ENCODE data around the gene SCARB1.

SCARB1 gene

DNA sequence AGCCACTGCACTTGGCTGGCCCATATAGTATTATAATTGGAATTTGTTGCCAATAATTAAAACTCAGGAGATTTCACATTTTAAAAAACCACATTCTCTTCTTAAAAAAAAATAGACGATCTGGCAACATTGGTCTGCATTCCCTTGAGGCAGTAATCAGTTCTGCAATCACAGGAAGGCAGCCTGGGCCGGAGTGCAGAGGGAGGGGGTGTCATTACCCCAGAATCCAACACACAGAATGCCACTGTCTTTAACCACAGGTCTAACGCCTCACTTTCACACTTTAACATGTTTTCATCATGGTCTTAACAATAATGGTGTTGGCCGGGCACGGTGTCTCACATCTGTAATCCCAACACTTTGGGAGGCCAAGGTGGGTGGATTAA is 100.1 kb downstream of the SCARB1 start:
- Histone ChIP-seq H2BK15ac (ENCODE audit: low read length) (no peak overlapping the region), H4K91ac (ENCODE audit: low read depth, low read length, poor library complexity) (no peak overlapping the region), H3K23ac (ENCODE audit: low read depth, low read length, poor library complexity) (no peak overlapping the region), H3K36me3 (replicated peaks in 1 of 2; ENCODE audit: control insufficient read depth in 2 of 2, insufficient read depth in 2 of 2, low read length in 2 of 2) (no peaks in the 10 kb centered on the region), H3K79me1 (ENCODE audit: low read depth, low read length) (no peaks in the 10 kb centered on the region), H3K4me1 (ENCODE audit: control insufficient read depth in 2 of 2, insufficient read depth in 1 of 2, low read depth in 1 of 2, low read length in 2 of 2) (peaks cover 1% of the 10 kb centered on the region in 2 donors), H3K4me2 (ENCODE audit: insufficient read depth, low read length, poor library complexity, severe bottlenecking) (no peak overlapping the region), H2AFZ (ENCODE audit: low read length) (no peak overlapping the region), H3K18ac (ENCODE audit: low read length) (no peak overlapping the region), H2BK5ac (ENCODE audit: low read length) (no peak overlapping the region), H2AK5ac (ENCODE audit: low read depth, low read length) (no peak overlapping the region), H3K4ac (ENCODE audit: low read length) (no peak overlapping the region), H4K8ac (ENCODE audit: low read depth, low read length) (no peak overlapping the region), H3K14ac (ENCODE audit: low read length) (no peak overlapping the region), H2BK12ac (ENCODE audit: low read length) (no peak overlapping the region), H2BK120ac (ENCODE audit: low read depth, low read length) (no peak overlapping the region), H3K9me3 (replicated peaks in 1 of 2; ENCODE audit: control insufficient read depth in 2 of 2, insufficient read depth in 1 of 2, low read depth in 1 of 2, low read length in 2 of 2) (peaks cover 8 to 23% of the 10 kb centered on the region in 2 donors), H3K27me3 (ENCODE audit: control insufficient read depth in 3 of 3, insufficient read depth in 3 of 3, low read depth in 1 of 3, low read length in 3 of 3) (no peaks in the 10 kb centered on the region), H3K9ac (ENCODE audit: low read depth, low read length, poor library complexity) (no peak overlapping the region), H3K27ac (replicated peaks; ENCODE audit: low read length) (no peak overlapping the region), H3K4me3 (ENCODE audit: low read length in 2 of 2) (no peak overlapping the region)
- WGBS, 2 donors (ENCODE audit: extremely low coverage in 2 of 2, insufficient read length in 2 of 2, insufficient replicate concordance in 1 of 2) = no CpG with 5 or more reads among the region's 5 CpGs
- DNase-seq (ENCODE audit: low spot score) = no peak

DNA sequence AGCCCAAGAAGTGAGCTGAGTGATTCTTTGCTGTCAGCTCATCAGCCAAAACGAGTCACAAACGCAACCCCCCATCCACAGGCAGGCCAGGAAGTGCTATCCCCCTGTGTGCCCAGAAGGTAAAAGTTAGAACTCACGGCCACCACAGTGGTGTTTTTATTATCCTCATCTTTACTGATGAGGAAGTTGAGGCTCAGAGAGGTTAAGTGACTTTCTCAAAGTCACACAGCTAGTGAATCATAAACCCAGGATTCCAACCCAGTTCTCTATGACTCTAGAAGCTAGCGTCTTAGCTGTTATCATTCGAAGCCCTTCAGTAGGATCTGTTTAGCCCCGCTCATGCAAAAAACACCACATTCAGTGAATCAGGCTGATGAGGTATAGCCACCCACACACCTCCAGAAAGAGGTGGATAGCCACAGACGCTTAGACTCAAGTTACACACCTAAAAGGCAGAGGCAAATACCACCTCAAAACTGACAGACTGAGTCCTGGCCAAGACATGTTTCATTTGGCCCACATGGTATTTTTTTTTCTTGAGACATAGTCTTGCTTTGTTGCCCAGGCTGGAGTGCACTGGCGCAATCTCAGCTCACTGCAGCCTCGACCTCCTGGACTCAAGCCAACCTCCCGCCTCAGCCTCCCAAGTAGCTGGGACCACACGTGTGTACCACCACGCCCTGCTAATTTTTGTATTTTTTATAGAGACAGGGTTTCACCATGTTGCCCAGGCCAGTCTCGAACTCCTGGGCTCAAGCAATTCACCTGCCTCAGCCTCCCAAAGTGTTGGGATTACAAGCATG is 100.7 kb downstream of the SCARB1 start:
- no peak overlapping the region for H2BK120ac ChIP-seq (ENCODE audit: low read depth, low read length)
- H3K18ac ChIP-seq (ENCODE audit: low read length) = no peak overlapping the region
- no peak for DNase-seq (ENCODE audit: low spot score)
- WGBS, 2 donors (ENCODE audit: extremely low coverage in 2 of 2, insufficient read length in 2 of 2, insufficient replicate concordance in 1 of 2) = no CpG with 5 or more reads among the region's 13 CpGs
- peaks cover 1% of the 10 kb centered on the region in 2 donors for H3K4me1 ChIP-seq (ENCODE audit: control insufficient read depth in 2 of 2, insufficient read depth in 1 of 2, low read depth in 1 of 2, low read length in 2 of 2)
- no peak overlapping the region for H3K4me3 ChIP-seq (ENCODE audit: low read length in 2 of 2)
- H3K23ac ChIP-seq (ENCODE audit: low read depth, low read length, poor library complexity) = no peak overlapping the region
- no peak overlapping the region for H2BK12ac ChIP-seq (ENCODE audit: low read length)
- no peak overlapping the region for H3K27ac ChIP-seq (replicated peaks; ENCODE audit: low read length)
- no peak overlapping the region for H3K4me2 ChIP-seq (ENCODE audit: insufficient read depth, low read length, poor library complexity, severe bottlenecking)
- no peaks in the 10 kb centered on the region for H3K36me3 ChIP-seq (replicated peaks in 1 of 2; ENCODE audit: control insufficient read depth in 2 of 2, insufficient read depth in 2 of 2, low read length in 2 of 2)
- H3K9me3 ChIP-seq (replicated peaks in 1 of 2; ENCODE audit: control insufficient read depth in 2 of 2, insufficient read depth in 1 of 2, low read depth in 1 of 2, low read length in 2 of 2) = peaks cover 8 to 26% of the 10 kb centered on the region in 2 donors
- H3K27me3 ChIP-seq (ENCODE audit: control insufficient read depth in 3 of 3, insufficient read depth in 3 of 3, low read depth in 1 of 3, low read length in 3 of 3) = no peaks in the 10 kb centered on the region
- H3K4ac ChIP-seq (ENCODE audit: low read length) = no peak overlapping the region
- H2AK5ac ChIP-seq (ENCODE audit: low read depth, low read length) = peak overlapping the region; percentile 39
- no peak overlapping the region for H2BK5ac ChIP-seq (ENCODE audit: low read length)
- H2BK15ac ChIP-seq (ENCODE audit: low read length) = no peak overlapping the region
- H3K9ac ChIP-seq (ENCODE audit: low read depth, low read length, poor library complexity) = no peak overlapping the region
- H3K79me1 ChIP-seq (ENCODE audit: low read depth, low read length) = no peaks in the 10 kb centered on the region
- no peak overlapping the region for H4K8ac ChIP-seq (ENCODE audit: low read depth, low read length)
- H2AFZ ChIP-seq (ENCODE audit: low read length) = no peak overlapping the region
- no peak overlapping the region for H4K91ac ChIP-seq (ENCODE audit: low read depth, low read length, poor library complexity)
- no peak overlapping the region for H3K14ac ChIP-seq (ENCODE audit: low read length)

DNA sequence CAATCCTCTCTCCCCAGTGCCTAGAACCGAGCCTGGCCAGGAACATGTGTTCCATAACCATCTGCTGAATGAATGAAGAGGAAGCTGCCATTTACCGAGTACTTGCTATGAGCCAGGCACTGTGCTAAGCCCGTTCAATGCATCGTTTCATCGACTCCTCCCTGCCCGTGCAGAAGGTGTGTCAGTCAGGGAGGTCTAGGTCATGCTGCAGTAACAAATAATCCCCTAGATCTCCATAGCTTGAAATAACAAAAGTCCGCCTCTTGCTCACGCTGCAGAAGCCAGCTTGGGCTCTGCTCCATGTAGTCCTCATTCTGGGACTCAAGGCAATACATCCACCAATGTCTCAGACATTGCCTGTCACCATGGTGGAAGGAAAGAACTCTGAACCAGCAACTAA is 101.3 kb downstream of the SCARB1 start:
- no CpG with 5 or more reads among the region's 8 CpGs for WGBS, 2 donors (ENCODE audit: extremely low coverage in 2 of 2, insufficient read length in 2 of 2, insufficient replicate concordance in 1 of 2)
- H3K4me3 ChIP-seq (ENCODE audit: low read length in 2 of 2) = no peak overlapping the region
- H3K79me1 ChIP-seq (ENCODE audit: low read depth, low read length) = no peaks in the 10 kb centered on the region
- no peak overlapping the region for H3K4me2 ChIP-seq (ENCODE audit: insufficient read depth, low read length, poor library complexity, severe bottlenecking)
- DNase-seq (ENCODE audit: low spot score) = no peak
- H2BK15ac ChIP-seq (ENCODE audit: low read length) = no peak overlapping the region
- H2AFZ ChIP-seq (ENCODE audit: low read length) = no peak overlapping the region
- H3K4ac ChIP-seq (ENCODE audit: low read length) = no peak overlapping the region
- peaks cover 8 to 31% of the 10 kb centered on the region in 2 donors for H3K9me3 ChIP-seq (replicated peaks in 1 of 2; ENCODE audit: control insufficient read depth in 2 of 2, insufficient read depth in 1 of 2, low read depth in 1 of 2, low read length in 2 of 2)
- no peak overlapping the region for H3K9ac ChIP-seq (ENCODE audit: low read depth, low read length, poor library complexity)
- H3K27ac ChIP-seq (replicated peaks; ENCODE audit: low read length) = no peak overlapping the region
- H4K8ac ChIP-seq (ENCODE audit: low read depth, low read length) = no peak overlapping the region
- no peak overlapping the region for H4K91ac ChIP-seq (ENCODE audit: low read depth, low read length, poor library complexity)
- no peaks in the 10 kb centered on the region for H3K36me3 ChIP-seq (replicated peaks in 1 of 2; ENCODE audit: control insufficient read depth in 2 of 2, insufficient read depth in 2 of 2, low read length in 2 of 2)
- H3K27me3 ChIP-seq (ENCODE audit: control insufficient read depth in 3 of 3, insufficient read depth in 3 of 3, low read depth in 1 of 3, low read length in 3 of 3) = no peaks in the 10 kb centered on the region
- H2BK120ac ChIP-seq (ENCODE audit: low read depth, low read length) = no peak overlapping the region
- no peak overlapping the region for H2AK5ac ChIP-seq (ENCODE audit: low read depth, low read length)
- H3K23ac ChIP-seq (ENCODE audit: low read depth, low read length, poor library complexity) = no peak overlapping the region
- no peak overlapping the region for H3K14ac ChIP-seq (ENCODE audit: low read length)
- no peak overlapping the region for H3K18ac ChIP-seq (ENCODE audit: low read length)
- peaks cover 1% of the 10 kb centered on the region in 2 donors for H3K4me1 ChIP-seq (ENCODE audit: control insufficient read depth in 2 of 2, insufficient read depth in 1 of 2, low read depth in 1 of 2, low read length in 2 of 2)
- no peak overlapping the region for H2BK12ac ChIP-seq (ENCODE audit: low read length)
- no peak overlapping the region for H2BK5ac ChIP-seq (ENCODE audit: low read length)

DNA sequence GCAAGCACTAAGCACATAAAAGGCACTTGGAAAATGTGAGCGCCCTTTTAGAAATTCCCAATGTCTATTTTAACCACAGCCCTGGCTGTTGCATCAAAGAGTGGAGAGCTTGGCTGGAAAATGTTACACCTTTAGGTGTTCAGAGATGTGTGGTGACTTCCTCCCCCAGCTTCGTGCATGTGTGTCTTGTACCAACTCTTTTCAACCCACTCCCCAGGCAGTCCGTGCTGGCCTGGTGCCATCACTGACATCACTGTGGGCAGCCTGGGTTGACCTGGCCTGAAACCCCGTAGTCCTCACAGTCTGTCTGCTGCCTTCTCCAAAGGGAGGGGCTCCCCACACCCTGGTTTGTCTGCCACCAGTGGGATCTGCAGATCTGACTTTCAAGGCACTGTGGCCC is 101.8 kb downstream of the SCARB1 start:
- no peak overlapping the region for H2BK5ac ChIP-seq (ENCODE audit: low read length)
- H3K27me3 ChIP-seq (ENCODE audit: control insufficient read depth in 3 of 3, insufficient read depth in 3 of 3, low read depth in 1 of 3, low read length in 3 of 3) = no peaks in the 10 kb centered on the region
- H2AFZ ChIP-seq (ENCODE audit: low read length) = no peak overlapping the region
- H2BK15ac ChIP-seq (ENCODE audit: low read length) = no peak overlapping the region
- DNase-seq (ENCODE audit: low spot score) = no peak
- no peak overlapping the region for H4K91ac ChIP-seq (ENCODE audit: low read depth, low read length, poor library complexity)
- H3K14ac ChIP-seq (ENCODE audit: low read length) = no peak overlapping the region
- H3K4me3 ChIP-seq (ENCODE audit: low read length in 2 of 2) = no peak overlapping the region
- H3K18ac ChIP-seq (ENCODE audit: low read length) = peak overlapping the region; percentile 32
- no peak overlapping the region for H2BK120ac ChIP-seq (ENCODE audit: low read depth, low read length)
- H3K4ac ChIP-seq (ENCODE audit: low read length) = no peak overlapping the region
- no peak overlapping the region for H3K23ac ChIP-seq (ENCODE audit: low read depth, low read length, poor library complexity)
- H3K79me1 ChIP-seq (ENCODE audit: low read depth, low read length) = no peaks in the 10 kb centered on the region
- no peak overlapping the region for H3K4me2 ChIP-seq (ENCODE audit: insufficient read depth, low read length, poor library complexity, severe bottlenecking)
- H2AK5ac ChIP-seq (ENCODE audit: low read depth, low read length) = no peak overlapping the region
- peaks cover 0 to 1% of the 10 kb centered on the region in 2 donors for H3K4me1 ChIP-seq (ENCODE audit: control insufficient read depth in 2 of 2, insufficient read depth in 1 of 2, low read depth in 1 of 2, low read length in 2 of 2)
- H2BK12ac ChIP-seq (ENCODE audit: low read length) = no peak overlapping the region
- WGBS, 2 donors (ENCODE audit: extremely low coverage in 2 of 2, insufficient read length in 2 of 2, insufficient replicate concordance in 1 of 2) = no CpG with 5 or more reads among the region's 4 CpGs
- H3K27ac ChIP-seq (replicated peaks; ENCODE audit: low read length) = no peak overlapping the region
- no peak overlapping the region for H4K8ac ChIP-seq (ENCODE audit: low read depth, low read length)
- no peak overlapping the region for H3K9ac ChIP-seq (ENCODE audit: low read depth, low read length, poor library complexity)
- peaks cover 12 to 34% of the 10 kb centered on the region in 2 donors for H3K9me3 ChIP-seq (replicated peaks in 1 of 2; ENCODE audit: control insufficient read depth in 2 of 2, insufficient read depth in 1 of 2, low read depth in 1 of 2, low read length in 2 of 2)
- no peaks in the 10 kb centered on the region for H3K36me3 ChIP-seq (replicated peaks in 1 of 2; ENCODE audit: control insufficient read depth in 2 of 2, insufficient read depth in 2 of 2, low read length in 2 of 2)
